ACC112 (cell line): ENCODE measurements around the gene SUPT7L.
"Not testable (repeated sequence)": the region's sequence is repeated elsewhere in the genome, so short reads cannot be mapped to it uniquely, and the experiment has no call there.

Source experiments
- H2AFZ ChIP-seq: fragments of 200-600 bp; sonication (generic); one replicate; pipeline ENCODE4 v1.6.0; 2017; ENCODE audit warnings: antibody characterized with exemption, low read length; ENCODE audit not compliant: unreplicated experiment
- H3K27ac ChIP-seq: fragments of 200-600 bp; sonication (generic); 2 replicates; pipeline ENCODE4 v1.5.1; 2014; ENCODE audit warnings: low read depth, mild to moderate bottlenecking, antibody characterized with exemption, low read length, moderate library complexity
- H3K27me3 ChIP-seq: fragments of 200-600 bp; sonication (generic); 2 replicates; pipeline ENCODE4 v1.6.1; 2014; ENCODE audit warnings: mild to moderate bottlenecking, antibody characterized with exemption, low read length, moderate library complexity, mixed read lengths; ENCODE audit not compliant: insufficient read depth
- H3K36me3 ChIP-seq: fragments of 200-600 bp; sonication (generic); 2 replicates; pipeline ENCODE4 v1.6.1; 2016; ENCODE audit warnings: mild to moderate bottlenecking, antibody characterized with exemption, low read length, moderate library complexity, mixed read lengths; ENCODE audit not compliant: insufficient read depth
- H3K4me1 ChIP-seq: fragments of 200-600 bp; sonication (generic); one replicate; pipeline ENCODE4 v1.6.1; 2016; ENCODE audit warnings: low read length, mixed read lengths; ENCODE audit not compliant: insufficient read depth, unreplicated experiment, control insufficient read depth
- H3K4me3 ChIP-seq: fragments of 200-600 bp; sonication (generic); 2 replicates; pipeline ENCODE4 v1.5.1; 2014; ENCODE audit warnings: mild to moderate bottlenecking, low read depth, low read length
- H3K79me2 ChIP-seq: fragments of 200-600 bp; sonication (generic); one replicate; pipeline ENCODE4 v1.6.0; 2016; ENCODE audit warnings: low read length; ENCODE audit not compliant: control insufficient read depth, unreplicated experiment, insufficient read depth

SUPT7L gene

GRCh38 chr2:27685577-27685976 is 22.2 kb upstream of the SUPT7L start:
- Histone ChIP-seq H3K27ac (no peak overlapping the region), H3K4me3 (no peak overlapping the region), H3K79me2 (no peaks in the 10 kb centered on the region), H3K4me1 (peaks cover 25% of the 10 kb centered on the region), H3K36me3 (peaks cover 20% of the 10 kb centered on the region), H3K27me3 (no peaks in the 10 kb centered on the region), H2AFZ (no peak overlapping the region)

GRCh38 chr2:27685006-27685405 is 21.6 kb upstream of the SUPT7L start:
- H3K36me3 ChIP-seq = peaks cover 20% of the 10 kb centered on the region
- not testable (repeated sequence) for H2AFZ ChIP-seq, H3K27ac ChIP-seq, H3K27me3 ChIP-seq, H3K4me3 ChIP-seq, H3K79me2 ChIP-seq
- H3K4me1 ChIP-seq = peaks cover 25% of the 10 kb centered on the region

GRCh38 chr2:27683390-27684071 is 20.1 kb upstream of the SUPT7L start:
- Histone ChIP-seq H2AFZ (no peak overlapping the region), H3K4me3 (no peak overlapping the region), H3K27ac (peak overlapping the region; percentile 98), H3K27me3 (no peaks in the 10 kb centered on the region), H3K4me1 (peaks cover 25% of the 10 kb centered on the region), H3K36me3 (peaks cover 19% of the 10 kb centered on the region), H3K79me2 (no peaks in the 10 kb centered on the region)

- not testable (repeated sequence) for H3K79me2 ChIP-seq, H2AFZ ChIP-seq, H3K27me3 ChIP-seq
- Histone ChIP-seq H3K27ac (peak overlapping the region; percentile 98), H3K4me3 (peak overlapping the region; percentile 46; the same call in 1 of the 2 replicates), H3K4me1 (peaks cover 25% of the 10 kb centered on the region), H3K36me3 (peaks cover 19% of the 10 kb centered on the region)
Measured at GRCh38 chr2:27682334-27682771, 18.9 kb upstream of the SUPT7L start.

- Histone ChIP-seq H3K27ac (peak overlapping the region; percentile 98), H3K36me3 (peaks cover 19% of the 10 kb centered on the region), H2AFZ (no peak overlapping the region), H3K27me3 (no peaks in the 10 kb centered on the region), H3K4me1 (peaks cover 25% of the 10 kb centered on the region), H3K4me3 (peak overlapping the region; percentile 46; the same call in 1 of the 2 replicates), H3K79me2 (no peaks in the 10 kb centered on the region)
Measured at GRCh38 chr2:27681841-27682240, 18.4 kb upstream of the SUPT7L start.

GRCh38 chr2:27680571-27680970 is 17.2 kb upstream of the SUPT7L start:
- Histone ChIP-seq H3K4me1 (peaks cover 25% of the 10 kb centered on the region), H3K4me3 (no peak overlapping the region), H3K36me3 (peaks cover 23% of the 10 kb centered on the region)

GRCh38 chr2:27672723-27673486 is 9.5 kb upstream of the SUPT7L start:
- H3K79me2 ChIP-seq = peaks cover 2% of the 10 kb centered on the region
- peaks cover 37% of the 10 kb centered on the region for H3K36me3 ChIP-seq

More at GRCh38 chr2:27680571-27680970, 17.2 kb upstream of the SUPT7L start:
- Histone ChIP-seq H2AFZ (no peak overlapping the region), H3K79me2 (no peaks in the 10 kb centered on the region), H3K27me3 (no peaks in the 10 kb centered on the region), H3K27ac (peak overlapping the region; percentile 98)

GRCh38 chr2:27671235-27671634 is 7.8 kb upstream of the SUPT7L start:
- Histone ChIP-seq H3K4me3 (no peak overlapping the region), H2AFZ (no peak overlapping the region), H3K27ac (no peak overlapping the region), H3K79me2 (peaks cover 8% of the 10 kb centered on the region), H3K36me3 (peaks cover 28% of the 10 kb centered on the region), H3K27me3 (no peaks in the 10 kb centered on the region), H3K4me1 (peaks cover 6% of the 10 kb centered on the region)

More at GRCh38 chr2:27672723-27673486, 9.5 kb upstream of the SUPT7L start:
- H2AFZ ChIP-seq = no peak overlapping the region
- H3K4me3 ChIP-seq = no peak overlapping the region
- H3K4me1 ChIP-seq = no peaks in the 10 kb centered on the region
- no peak overlapping the region for H3K27ac ChIP-seq
- H3K27me3 ChIP-seq = no peaks in the 10 kb centered on the region

- H3K4me3 ChIP-seq = no peak overlapping the region
- H3K4me1 ChIP-seq = peaks cover 15% of the 10 kb centered on the region
- H3K27ac ChIP-seq = peak overlapping the region; percentile 17
- H2AFZ ChIP-seq = no peak overlapping the region
- no peaks in the 10 kb centered on the region for H3K27me3 ChIP-seq
- H3K36me3 ChIP-seq = peaks cover 18% of the 10 kb centered on the region
- peaks cover 35% of the 10 kb centered on the region for H3K79me2 ChIP-seq
Measured at GRCh38 chr2:27667446-27667845, 4.0 kb upstream of the SUPT7L start.

GRCh38 chr2:27664622-27665363 is 1.4 kb upstream of the SUPT7L start:
- Histone ChIP-seq H3K4me1 (peaks cover 24% of the 10 kb centered on the region), H3K27ac (no peak overlapping the region), H2AFZ (peak overlapping the region; percentile 34), H3K4me3 (peak overlapping the region; percentile 92), H3K27me3 (no peaks in the 10 kb centered on the region), H3K36me3 (peaks cover 28% of the 10 kb centered on the region), H3K79me2 (peaks cover 51% of the 10 kb centered on the region)
